HTERT RPE-1 (cell line): ENCODE measurements around the gene SDCCAG8.
"Not testable (repeated sequence)": the region's sequence is repeated elsewhere in the genome, so short reads cannot be mapped to it uniquely, and the experiment has no call there.

Experiments
- in situ Hi-C: fragments of 300-500 bp; cut with MboI; formaldehyde crosslinking; loops from 4 replicates; pipeline ENCODE4 v1.14.3; 2020; ENCODE audit warnings: low sequenced_read_pairs

The SDCCAG8 gene

GRCh38 chr1:243255791-243256512 is at the start of gene SDCCAG8:
TSS of gene SDCCAG8 (plus strand) at chr1:243256041. CDS start at chr1:243256174, 133 bp downstream.
- in situ Hi-C loops, result no loop called here

GRCh38 chr1:243211984-243212383 is 43.9 kb upstream of the SDCCAG8 start:
- in situ Hi-C loops, result not testable (repeated sequence)

GRCh38 chr1:243213045-243213787 is 42.6 kb upstream of the SDCCAG8 start:
- in situ Hi-C loops, result no loop called here

GRCh38 chr1:243215276-243215875 is 40.5 kb upstream of the SDCCAG8 start:
- in situ Hi-C loops, result not testable (repeated sequence)

- in situ Hi-C loops, result no loop called here
These were observed 39.1 kb upstream of the SDCCAG8 start for GRCh38 chr1:243216741-243217140.

- in situ Hi-C loops, result no loop called here
These were observed 38.5 kb upstream of the SDCCAG8 start for GRCh38 chr1:243217349-243217748.

- in situ Hi-C loops, result no loop called here
These were observed 37.8 kb upstream of the SDCCAG8 start for GRCh38 chr1:243218059-243218458.

- in situ Hi-C loops, result no loop called here
These were observed 28.2 kb upstream of the SDCCAG8 start for GRCh38 chr1:243227622-243228021.

- in situ Hi-C loops, result no loop called here
These were observed 26.3 kb upstream of the SDCCAG8 start for GRCh38 chr1:243229526-243229925.

GRCh38 chr1:243230914-243231313 is 24.9 kb upstream of the SDCCAG8 start:
- in situ Hi-C loops, result no loop called here

GRCh38 chr1:243233908-243234307 is 21.9 kb upstream of the SDCCAG8 start:
- in situ Hi-C loops, result no loop called here

GRCh38 chr1:243234978-243235647 is 20.7 kb upstream of the SDCCAG8 start:
- in situ Hi-C loops, result no loop called here

- in situ Hi-C loops, result no loop called here
These were observed 19.1 kb upstream of the SDCCAG8 start for GRCh38 chr1:243236604-243237252.

- in situ Hi-C loops, result no loop called here
These were observed 11.4 kb upstream of the SDCCAG8 start for GRCh38 chr1:243244432-243244841.

GRCh38 chr1:243246916-243247315 is 8.9 kb upstream of the SDCCAG8 start:
- in situ Hi-C loops, result no loop called here

- in situ Hi-C loops, result no loop called here
These were observed 7.9 kb upstream of the SDCCAG8 start for GRCh38 chr1:243247901-243248300.

- in situ Hi-C loops, result no loop called here
These were observed 6.6 kb upstream of the SDCCAG8 start for GRCh38 chr1:243249214-243249613.

- in situ Hi-C loops, result no loop called here
These were observed 5.7 kb upstream of the SDCCAG8 start for GRCh38 chr1:243250102-243250501.

- in situ Hi-C loops, result no loop called here
These were observed 4.3 kb upstream of the SDCCAG8 start for GRCh38 chr1:243251539-243251938.

- in situ Hi-C loops, result no loop called here
These were observed 2.5 kb upstream of the SDCCAG8 start for GRCh38 chr1:243253211-243253925.
